Cerebellar nuclear complex (tissue), 1 donor: ENCODE data around the gene CLRN3.

Experiments used
- DNase-seq, 2 experiments: peaks; one replicate each; lab custom pipeline; 2025; lab: John Stamatoyannopoulos, UW

Gene CLRN3

GRCh38 chr10:127892743-127893142, at the start of gene CLRN3:
TSS of gene CLRN3 (minus strand) at chr10:127892941. CDS start at chr10:127892784, 157 bp downstream.
- no peak for DNase-seq

GRCh38 chr10:127940866-127941640, 48.3 kb upstream of the CLRN3 start:
- DNase-seq = no peak

- DNase-seq = no peak
Observed at GRCh38 chr10:127939786-127940330, 47.1 kb upstream of the CLRN3 start.

- DNase-seq = no peak
Observed at GRCh38 chr10:127937915-127938463, 45.2 kb upstream of the CLRN3 start.

- no peak for DNase-seq
Observed at GRCh38 chr10:127937069-127937468, 44.3 kb upstream of the CLRN3 start.

- no peak for DNase-seq
Observed at GRCh38 chr10:127935071-127935561, 42.4 kb upstream of the CLRN3 start.

- no peak for DNase-seq
Observed at GRCh38 chr10:127934383-127934782, 41.6 kb upstream of the CLRN3 start.

- DNase-seq = no peak
Observed at GRCh38 chr10:127933271-127933670, 40.5 kb upstream of the CLRN3 start.

GRCh38 chr10:127932521-127933270, 40.0 kb upstream of the CLRN3 start:
- no peak for DNase-seq

GRCh38 chr10:127928021-127928806, 35.5 kb upstream of the CLRN3 start:
- DNase-seq = no peak

GRCh38 chr10:127926455-127926854, 33.7 kb upstream of the CLRN3 start:
- no peak for DNase-seq

GRCh38 chr10:127925471-127926207, 32.9 kb upstream of the CLRN3 start:
- no peak for DNase-seq

GRCh38 chr10:127923646-127924045, 30.9 kb upstream of the CLRN3 start:
- DNase-seq = no peak

- no peak for DNase-seq
Observed at GRCh38 chr10:127922675-127923366, 30.1 kb upstream of the CLRN3 start.

- no peak for DNase-seq
Observed at GRCh38 chr10:127922206-127922605, 29.5 kb upstream of the CLRN3 start.

GRCh38 chr10:127921753-127922145, 29.0 kb upstream of the CLRN3 start:
- no peak for DNase-seq

GRCh38 chr10:127921075-127921752, 28.5 kb upstream of the CLRN3 start:
- DNase-seq = no peak

- DNase-seq = no peak
Observed at GRCh38 chr10:127920306-127921074, 27.7 kb upstream of the CLRN3 start.
